Measurements from ENCODE around the gene WIF1.

DNA sequence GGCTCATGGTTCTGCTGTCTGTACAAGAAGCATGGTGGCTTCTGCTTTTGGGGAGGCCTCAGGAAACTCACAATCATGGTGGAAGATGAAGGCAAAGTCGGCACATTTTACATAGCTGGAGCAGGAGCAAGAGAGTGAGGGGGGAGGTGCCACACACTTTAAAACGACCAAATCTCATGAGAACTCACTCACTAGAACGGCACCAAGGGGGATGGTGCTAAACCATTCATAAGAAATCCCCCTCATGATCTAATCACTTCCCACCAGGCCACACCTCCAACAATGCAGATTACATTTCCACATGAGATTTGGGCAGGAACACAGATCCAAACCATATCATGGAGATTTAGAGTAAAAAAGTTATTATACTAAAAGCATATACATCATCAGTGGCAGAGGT is 34.7 kb upstream of the WIF1 start:
- no peak for TF ChIP-seq CBFB (IDR thresholded peaks at IDR 0.05; ENCODE audit: low read depth)
- TF ChIP-seq HDAC2 (IDR thresholded peaks at IDR 0.05) = no peak
- TF ChIP-seq EZH2 (IDR thresholded peaks at IDR 0.05; ENCODE audit: borderline replicate concordance, control insufficient read depth, low read depth, low read length) = no peak
- TF ChIP-seq CREB1 (IDR thresholded peaks at IDR 0.05; ENCODE audit: low read depth) = no peak
- TF ChIP-seq POLR2A (IDR thresholded peaks at IDR 0.05; ENCODE audit: low read depth, low read length) = no peak
- TF ChIP-seq JUND (IDR thresholded peaks at IDR 0.05; ENCODE audit: low read depth, low read length) = no peak
- no peak for TF ChIP-seq HDGF (IDR thresholded peaks at IDR 0.05)
- TF ChIP-seq BHLHE40 (IDR thresholded peaks at IDR 0.05; ENCODE audit: borderline replicate concordance in 1 of 2, low read depth in 2 of 2, low read length in 1 of 2) = no peak
